Stimulated activated CD8-positive, alpha-beta memory T cell treated with anti-CD3 and anti-CD28 coated beads, Interleukin-7, amount 100 ng/mL, for 4 hours (primary cell): ENCODE results near the gene MMP12.
"Not testable (repeated sequence)": the region's sequence is repeated elsewhere in the genome, so short reads cannot be mapped to it uniquely, and the experiment has no call there.

Experiments
- DNase-seq, 2 donors: peaks; one replicate each; pipeline ENCODE4 v3.0.0-alpha.2; 2020; ENCODE audit warnings: low read depth in 2 of 2

The MMP12 gene

DNA sequence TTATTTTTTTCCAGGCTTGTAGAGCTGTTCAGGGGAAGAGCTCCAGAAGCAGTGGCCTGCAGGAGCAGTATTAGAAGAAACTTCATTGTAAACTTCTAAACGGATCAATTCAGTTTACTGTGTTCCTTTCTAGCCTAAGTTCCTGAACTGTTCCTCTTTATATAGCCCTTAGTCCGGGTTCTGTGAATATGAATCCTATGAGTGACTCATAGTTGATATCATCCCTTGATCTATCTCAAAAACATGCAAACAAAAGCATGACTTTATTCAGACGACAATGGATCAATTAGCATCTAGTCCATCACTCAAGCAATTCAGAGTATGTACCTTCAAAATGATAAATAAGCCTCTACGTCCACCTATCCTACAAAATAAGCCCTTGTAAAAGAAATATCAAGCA is at the start of gene MMP12:
MMP12 (minus strand) TSS at position 131 of the 400 bp plus-strand sequence; CDS start at position 86, 45 bp downstream.
- DNase-seq: no peak

- no peak for DNase-seq
These were observed 46.9 kb upstream of the MMP12 start for GRCh38 chr11:102921587-102922220.

DNA sequence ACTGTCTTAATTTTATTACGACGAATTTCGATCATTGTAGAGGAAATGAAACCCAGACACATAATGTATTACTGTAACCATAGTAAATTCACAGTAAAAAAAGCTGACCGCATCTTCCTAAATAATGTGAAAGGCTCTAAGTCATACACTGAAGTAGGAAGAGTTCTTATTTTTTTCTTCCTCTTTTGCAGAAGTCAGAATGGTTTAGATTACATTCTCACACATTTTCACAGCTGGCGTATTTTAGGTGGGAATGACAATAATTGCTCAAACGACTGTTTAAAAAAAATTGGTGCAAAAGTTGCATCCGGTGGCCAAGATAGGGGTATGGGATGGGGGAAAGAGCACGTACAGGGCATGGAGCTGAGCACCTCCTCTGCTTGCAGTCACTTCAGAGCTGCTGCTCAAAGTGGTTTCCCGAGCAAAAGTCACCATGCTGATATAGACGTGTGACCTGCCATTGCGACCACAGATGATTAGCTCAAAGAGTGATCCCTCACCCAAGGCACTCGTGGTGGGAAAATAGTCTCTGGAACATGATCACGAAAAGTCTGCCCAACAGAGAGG is 45.4 kb upstream of the MMP12 start:
- DNase-seq: no peak

- DNase-seq: no peak
These were observed 40.2 kb upstream of the MMP12 start for GRCh38 chr11:102915044-102915375.

DNA sequence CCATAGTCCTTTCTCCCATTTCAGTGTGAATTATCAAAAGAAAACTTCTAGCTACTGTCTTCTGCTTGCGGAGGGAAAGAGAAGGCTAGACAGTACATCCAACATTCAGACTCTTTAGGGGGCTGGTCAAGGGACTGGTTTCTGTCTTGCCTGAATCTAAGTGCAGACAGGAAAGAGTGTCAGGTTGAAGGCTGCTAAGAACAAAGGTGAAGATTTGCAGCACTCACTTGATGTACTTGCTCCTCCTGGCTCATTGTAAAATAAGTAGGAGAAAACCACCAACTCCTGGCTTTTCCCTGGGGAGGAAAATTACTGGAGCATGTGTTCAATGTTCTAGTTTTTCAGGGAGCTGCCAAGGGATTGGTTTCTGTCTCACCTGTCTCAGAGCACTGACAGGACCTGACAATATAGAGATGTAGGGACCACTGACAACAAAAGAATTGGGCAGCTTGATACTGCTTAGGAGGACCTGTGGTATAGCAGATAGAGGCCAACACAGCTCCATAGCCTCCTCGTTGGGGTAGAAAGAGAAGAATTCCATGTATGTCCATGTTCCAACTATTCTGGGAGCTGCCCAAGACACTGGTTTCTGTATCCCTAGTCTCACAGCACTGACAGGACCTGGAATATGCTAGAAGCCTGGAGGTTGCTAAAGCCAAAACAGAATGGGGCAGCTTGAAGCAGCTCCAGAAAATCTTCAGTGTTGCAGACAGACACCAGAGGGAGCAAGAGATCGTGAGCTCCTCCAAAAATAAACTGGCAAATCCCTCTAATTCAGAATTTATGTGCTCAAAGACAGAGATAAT is 39.7 kb upstream of the MMP12 start:
- DNase-seq: no peak

DNA sequence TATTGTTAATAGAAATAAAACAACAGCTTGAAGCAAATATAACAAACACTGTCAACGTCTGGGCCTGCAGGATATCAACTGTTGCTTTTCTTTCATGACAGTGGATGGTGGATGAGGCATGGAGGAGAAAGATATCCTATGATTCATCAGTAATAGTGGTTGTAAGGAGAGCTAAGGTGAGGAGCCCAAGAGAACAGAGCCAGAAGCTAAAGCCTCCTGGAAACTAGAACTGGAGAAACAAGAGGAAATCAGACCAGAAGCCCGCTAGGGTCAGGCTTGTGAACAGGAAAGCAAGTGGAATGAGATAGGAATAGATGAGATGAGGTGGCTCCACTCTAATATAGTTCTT is 37.7 kb upstream of the MMP12 start:
- DNase-seq: no peak

- no peak for DNase-seq
These were observed 37.1 kb upstream of the MMP12 start for GRCh38 chr11:102911758-102912481.

DNA sequence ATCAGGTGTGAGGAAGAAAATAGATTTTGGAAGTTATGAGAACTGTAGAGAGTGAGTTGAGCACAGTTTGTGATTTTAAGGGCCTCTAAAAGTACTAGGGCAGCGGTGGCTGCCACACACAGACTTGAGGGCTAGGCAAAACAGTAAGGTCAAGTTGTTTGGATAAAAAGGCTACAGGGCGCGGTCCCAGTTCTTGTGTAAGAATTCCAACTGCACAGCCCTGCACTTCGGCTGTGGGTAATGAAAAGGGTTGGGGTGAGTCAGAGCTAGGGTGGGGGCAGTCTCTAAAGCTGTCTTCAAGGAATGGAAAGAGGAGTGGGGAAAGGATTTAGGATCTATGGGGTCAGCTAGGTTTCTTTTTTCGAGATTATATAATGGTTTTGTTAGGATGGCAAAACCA is 31.1 kb upstream of the MMP12 start:
- not testable (repeated sequence) for DNase-seq

DNA sequence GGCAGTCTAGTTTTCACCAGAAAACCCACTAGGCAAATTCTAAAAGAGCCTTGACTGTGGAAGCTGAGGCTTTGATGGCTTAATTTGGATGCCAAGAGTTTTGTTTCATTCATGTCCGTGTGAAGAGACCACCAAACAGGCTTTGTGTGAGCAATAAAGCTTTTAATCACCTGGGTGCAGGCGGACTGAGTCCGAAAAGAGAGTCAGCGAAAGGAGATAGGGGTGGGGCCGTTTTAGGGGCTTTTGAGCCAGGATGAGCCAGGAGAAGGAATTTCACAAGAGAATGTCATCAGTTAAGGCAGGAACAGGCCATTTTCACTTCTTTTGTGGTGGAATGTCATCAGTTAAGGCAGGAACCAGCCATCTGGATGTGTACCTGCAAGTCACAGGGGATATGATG is 29.1 kb upstream of the MMP12 start:
- DNase-seq: not testable (repeated sequence)

GRCh38 chr11:102900346-102900745 is 25.6 kb upstream of the MMP12 start:
- DNase-seq: no peak

DNA sequence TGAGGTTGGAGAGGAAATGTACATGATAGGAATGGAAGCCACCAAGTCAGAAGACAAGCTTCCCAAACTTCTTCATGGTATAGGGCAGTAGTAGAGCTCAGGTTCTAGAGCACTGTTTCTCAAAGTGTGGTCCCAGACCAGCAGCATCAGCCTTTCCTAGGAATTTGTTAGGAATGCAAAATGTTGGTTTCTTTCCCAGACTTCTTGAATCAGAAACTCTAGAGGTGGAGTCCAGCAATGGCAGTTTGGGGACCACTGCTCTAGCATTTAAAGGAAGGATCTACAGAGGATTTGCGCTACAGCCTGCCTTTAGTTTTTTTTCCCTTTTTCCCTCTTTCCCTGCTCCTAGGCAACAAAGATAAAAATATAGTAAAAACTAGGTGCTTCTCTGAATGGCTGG is 17.0 kb upstream of the MMP12 start:
- no peak for DNase-seq

DNA sequence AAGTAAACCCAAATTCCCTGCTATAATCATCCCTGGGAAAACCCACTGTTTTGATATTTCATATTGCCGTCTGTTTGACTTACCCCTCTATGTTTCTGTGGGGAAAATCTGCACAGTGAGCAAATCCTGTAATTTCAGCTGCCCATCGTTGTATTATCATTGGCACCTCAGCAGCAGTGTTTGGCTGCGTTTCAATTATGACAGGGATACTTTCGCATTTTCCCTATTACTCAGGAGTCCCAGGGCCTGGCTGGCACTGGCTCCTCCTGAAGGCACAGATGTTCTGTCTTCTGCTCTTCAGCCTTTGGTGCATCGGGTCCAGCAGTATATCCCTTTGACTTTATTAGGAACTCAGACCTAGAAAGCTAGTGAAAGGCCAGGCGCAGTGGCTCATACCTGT is 12.2 kb upstream of the MMP12 start:
- no peak for DNase-seq

- no peak for DNase-seq
These were observed 8.4 kb upstream of the MMP12 start for GRCh38 chr11:102883141-102883540.

DNA sequence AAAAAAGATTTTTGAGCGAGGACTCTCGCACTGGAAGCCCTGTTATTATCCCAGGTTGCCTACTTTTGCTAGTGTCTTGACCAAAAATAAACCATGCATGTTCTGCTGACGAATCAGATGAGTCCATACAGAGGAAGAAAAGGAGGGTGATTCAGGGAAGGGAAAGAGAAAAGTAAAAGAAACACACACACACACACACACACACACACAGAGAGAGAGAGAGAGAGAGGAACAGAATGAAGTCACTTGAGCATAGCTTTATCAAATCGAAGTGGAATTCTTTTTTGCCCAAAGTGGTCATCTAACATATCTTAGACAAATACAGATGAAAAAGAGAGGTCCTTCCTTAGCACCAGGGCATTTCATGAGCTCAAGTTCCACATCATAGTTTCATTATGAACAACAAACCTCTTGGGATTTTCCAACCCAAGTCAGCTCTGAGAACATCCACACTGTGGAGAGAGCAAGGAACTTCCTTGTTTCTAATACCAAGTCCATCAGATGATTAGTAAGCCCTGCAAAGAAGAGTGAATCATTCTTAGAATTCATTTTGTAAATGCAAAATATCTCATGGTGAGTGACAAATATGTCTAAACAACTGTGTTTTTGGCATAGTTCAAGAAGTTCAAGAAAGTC is 7.7 kb upstream of the MMP12 start:
- DNase-seq: no peak

DNA sequence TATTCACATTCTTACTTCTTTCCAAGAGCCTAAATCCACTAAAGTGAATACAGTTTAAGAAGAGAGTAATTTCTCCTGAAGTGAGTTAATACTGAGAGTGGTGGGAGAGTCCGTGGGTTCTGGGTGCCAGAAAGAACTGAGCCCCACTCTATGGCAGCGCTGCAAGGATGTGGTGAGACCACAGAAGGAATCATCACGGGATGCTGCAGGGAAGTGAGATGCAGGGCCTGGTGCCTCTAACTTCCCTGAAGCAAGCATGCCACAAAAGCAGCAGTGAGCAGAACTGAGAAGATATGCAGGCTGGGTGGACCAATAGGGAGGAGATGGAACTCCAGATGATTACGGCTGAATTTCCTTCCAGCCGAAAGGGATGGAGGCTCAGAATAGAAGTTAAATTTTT is 5.0 kb upstream of the MMP12 start:
- DNase-seq: no peak

- DNase-seq: no peak
These were observed 3.8 kb upstream of the MMP12 start for GRCh38 chr11:102878595-102878994.

- not testable (repeated sequence) for DNase-seq
These were observed 5.3 kb downstream of the MMP12 start for GRCh38 chr11:102869354-102869964.

DNA sequence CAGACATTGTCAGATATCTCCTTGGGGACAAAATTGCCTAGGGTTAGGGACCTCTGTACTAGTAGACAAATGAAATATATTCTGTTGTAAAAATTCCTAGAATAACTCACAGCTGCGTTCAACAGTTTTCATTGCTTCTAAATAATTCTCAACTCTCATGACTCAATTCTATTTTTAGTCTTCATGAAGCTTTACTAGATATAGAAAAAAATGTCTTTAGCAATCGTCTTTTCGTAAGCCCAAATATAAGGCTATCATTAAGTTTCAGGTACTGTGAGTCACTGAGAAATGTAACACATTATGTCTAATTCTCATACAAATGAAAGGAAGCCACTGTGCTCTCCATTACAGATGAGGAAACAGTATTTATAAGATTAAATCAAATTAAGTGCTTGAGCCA is 6.4 kb downstream of the MMP12 start:
- DNase-seq: no peak

DNA sequence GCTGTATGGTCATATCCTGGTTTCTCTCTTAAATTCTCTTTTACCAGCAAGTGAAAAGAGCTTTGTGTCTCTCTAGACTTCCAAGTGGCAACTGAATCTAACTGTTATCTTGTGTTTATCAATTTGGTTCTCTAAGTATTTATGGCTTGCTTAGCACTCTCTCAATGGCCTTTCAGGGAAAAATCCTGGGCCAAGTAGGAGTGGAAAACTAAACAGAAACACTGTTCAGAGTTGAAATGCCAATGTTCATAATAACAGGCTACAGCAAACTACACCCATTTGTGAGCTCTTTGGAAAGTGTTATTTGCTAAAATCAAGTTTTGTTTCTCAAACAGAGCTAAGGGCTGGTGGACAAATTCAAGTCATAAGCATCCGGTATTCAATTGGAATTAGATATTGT is 10.1 kb downstream of the MMP12 start:
- no peak for DNase-seq

DNA sequence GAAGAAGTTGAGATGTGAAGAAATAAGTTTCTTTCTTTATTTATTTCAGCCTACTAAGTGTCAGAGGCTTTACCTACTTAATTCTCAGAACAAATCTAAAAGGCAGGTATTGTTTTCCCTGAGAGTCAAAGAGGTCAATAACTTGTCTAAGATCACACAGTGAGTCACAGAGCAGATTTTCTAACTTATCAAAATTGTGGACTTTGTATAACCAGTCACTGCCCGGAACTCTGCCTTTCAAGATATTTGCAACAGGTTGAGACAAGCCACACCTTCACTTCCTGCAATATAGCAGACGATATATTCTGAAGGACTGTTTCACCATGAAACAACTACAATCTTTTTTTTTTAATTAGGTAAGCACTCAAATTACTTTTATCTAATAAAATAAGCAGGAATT is 20.8 kb downstream of the MMP12 start:
- DNase-seq: no peak

DNA sequence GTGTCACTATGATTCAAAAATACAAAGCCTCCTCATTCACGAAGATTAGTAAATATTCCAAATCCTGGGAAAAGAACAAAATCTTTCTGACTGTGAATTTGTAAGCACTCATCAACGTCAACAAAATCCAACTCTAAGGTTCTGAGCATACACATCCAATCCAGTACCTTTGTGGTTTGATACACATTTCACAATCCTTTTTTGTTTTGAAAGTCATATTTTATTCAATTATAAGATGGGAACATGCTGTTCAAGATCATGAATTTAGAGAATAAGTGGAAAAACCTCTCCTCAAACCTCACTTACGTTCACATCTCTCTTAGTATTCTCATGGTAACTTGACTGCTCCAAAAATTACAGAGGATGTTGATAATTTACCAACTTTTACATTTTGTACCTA is 21.7 kb downstream of the MMP12 start:
- no peak for DNase-seq
